Upper lobe of right lung (tissue), 1 donor: Measurements from ENCODE around the gene ADAMTS14. TPM values are rescaled to one million over a fixed set of nuclear protein-coding genes. Genes with fewer than 3 reads are reported as not detected.
"Not testable (repeated sequence)": the region's sequence is repeated elsewhere in the genome, so short reads cannot be mapped to it uniquely, and the experiment has no call there.

Experiments
- ATAC-seq: fragments of 200-7000 bp; cut with Tn5 transposase; one replicate; pipeline ENCODE4 v1.9.1; 2020; ENCODE audit warnings: mild to moderate bottlenecking, moderate library complexity
- DNase-seq: peaks from one replicate; pipeline ENCODE4 v3.0.0-alpha.2; 2020
- H3K27ac ChIP-seq: fragments of 200-600 bp; one replicate; pipeline ENCODE4 v1.8.0; 2022
- H3K27me3 ChIP-seq: fragments of 200-600 bp; one replicate; pipeline ENCODE4 v1.8.0; 2022; ENCODE audit warnings: mild to moderate bottlenecking
- H3K36me3 ChIP-seq: fragments of 200-600 bp; one replicate; pipeline ENCODE4 v1.8.0; 2022
- H3K4me1 ChIP-seq: fragments of 200-600 bp; one replicate; pipeline ENCODE4 v1.8.0; 2022
- H3K4me3 ChIP-seq: fragments of 200-600 bp; one replicate; pipeline ENCODE4 v1.8.0; 2022; ENCODE audit warnings: mild to moderate bottlenecking
- H3K9me3 ChIP-seq: fragments of 200-600 bp; one replicate; pipeline ENCODE4 v1.8.0; 2022
- intact Hi-C: fragments of 100-400 bp; cut with DNase I; formaldehyde crosslinking; loops from one replicate; pipeline ENCODE4 v1.11.0; 2022
- total RNA-seq: library from RNA; stranded (reverse); fragmentation: NEBNext Ultra II Directional; extraction: Animal tissue kit (Norgen Biotek cat#: 25700); gene quantifications from one replicate; pipeline ENCODE4 v1.2.1, GENCODE V29; 2021
- TF ChIP-seq, protein P1 (sequence below): fragments of 200-600 bp; IDR thresholded peaks from one replicate; pipeline ENCODE4 v1.8.0; 2022; ENCODE audit warnings: antibody characterized with exemption
- donor health status: DM: no; HTN: yes; CAD: no; lungs with severe emphysema.

Gene ADAMTS14
- total RNA-seq, 1 donor from 2014 or later: 0.55 TPM

DNA sequence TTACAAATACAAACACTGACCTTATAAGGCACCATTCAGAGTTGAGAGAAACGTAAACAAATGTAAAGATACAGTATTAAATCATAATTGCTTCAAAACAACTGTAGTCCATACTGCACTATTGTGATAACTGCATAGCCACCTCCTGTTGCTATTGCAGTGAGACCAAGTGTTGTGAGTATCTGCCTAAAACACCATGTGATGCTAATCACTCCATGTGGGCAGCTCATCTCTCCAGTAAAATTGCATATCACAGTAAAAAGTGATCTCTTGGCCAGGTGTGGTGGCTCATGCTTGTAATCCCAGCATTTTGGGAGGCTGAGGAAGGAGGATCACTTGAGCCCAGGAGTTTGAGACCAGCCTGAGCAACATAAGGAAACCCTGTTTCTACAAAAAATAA, 43.0 kb upstream of the ADAMTS14 start:
- no peak overlapping the region for H3K27ac ChIP-seq
- ATAC-seq (no peak), DNase-seq (no peak)
- H3K9me3 ChIP-seq: no peaks in the 10 kb centered on the region
- intact Hi-C loops: no loop called here
- no peaks in the 10 kb centered on the region for H3K27me3 ChIP-seq
- H3K4me3 ChIP-seq: no peak overlapping the region
- H3K36me3 ChIP-seq: no peaks in the 10 kb centered on the region
- no peaks in the 10 kb centered on the region for H3K4me1 ChIP-seq
- TF ChIP-seq, protein P1, sequence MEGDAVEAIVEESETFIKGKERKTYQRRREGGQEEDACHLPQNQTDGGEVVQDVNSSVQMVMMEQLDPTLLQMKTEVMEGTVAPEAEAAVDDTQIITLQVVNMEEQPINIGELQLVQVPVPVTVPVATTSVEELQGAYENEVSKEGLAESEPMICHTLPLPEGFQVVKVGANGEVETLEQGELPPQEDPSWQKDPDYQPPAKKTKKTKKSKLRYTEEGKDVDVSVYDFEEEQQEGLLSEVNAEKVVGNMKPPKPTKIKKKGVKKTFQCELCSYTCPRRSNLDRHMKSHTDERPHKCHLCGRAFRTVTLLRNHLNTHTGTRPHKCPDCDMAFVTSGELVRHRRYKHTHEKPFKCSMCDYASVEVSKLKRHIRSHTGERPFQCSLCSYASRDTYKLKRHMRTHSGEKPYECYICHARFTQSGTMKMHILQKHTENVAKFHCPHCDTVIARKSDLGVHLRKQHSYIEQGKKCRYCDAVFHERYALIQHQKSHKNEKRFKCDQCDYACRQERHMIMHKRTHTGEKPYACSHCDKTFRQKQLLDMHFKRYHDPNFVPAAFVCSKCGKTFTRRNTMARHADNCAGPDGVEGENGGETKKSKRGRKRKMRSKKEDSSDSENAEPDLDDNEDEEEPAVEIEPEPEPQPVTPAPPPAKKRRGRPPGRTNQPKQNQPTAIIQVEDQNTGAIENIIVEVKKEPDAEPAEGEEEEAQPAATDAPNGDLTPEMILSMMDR: no peak

DNA sequence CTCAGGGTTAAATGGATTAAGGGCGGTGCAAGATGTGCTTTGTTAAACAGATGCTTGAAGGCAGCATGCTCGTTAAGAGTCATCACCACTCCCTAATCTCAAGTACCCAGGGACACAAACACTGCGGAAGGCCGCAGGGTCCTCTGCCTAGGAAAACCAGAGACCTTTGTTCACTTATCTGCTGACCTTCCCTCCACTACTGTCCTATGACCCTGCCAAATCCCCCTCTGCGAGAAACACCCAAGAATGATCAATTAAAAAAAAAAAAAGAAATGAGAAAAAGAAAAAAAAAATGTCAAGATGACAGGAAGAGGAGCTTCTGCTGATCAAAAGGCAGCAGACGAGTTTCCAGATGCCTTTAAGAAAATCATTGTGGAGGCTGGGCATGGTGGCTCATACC, 40.6 kb upstream of the ADAMTS14 start:
- ATAC-seq, H3K27me3 ChIP-seq, H3K27ac ChIP-seq, intact Hi-C loops, H3K36me3 ChIP-seq, DNase-seq, H3K9me3 ChIP-seq, H3K4me3 ChIP-seq, H3K4me1 ChIP-seq: not testable (repeated sequence)

DNA sequence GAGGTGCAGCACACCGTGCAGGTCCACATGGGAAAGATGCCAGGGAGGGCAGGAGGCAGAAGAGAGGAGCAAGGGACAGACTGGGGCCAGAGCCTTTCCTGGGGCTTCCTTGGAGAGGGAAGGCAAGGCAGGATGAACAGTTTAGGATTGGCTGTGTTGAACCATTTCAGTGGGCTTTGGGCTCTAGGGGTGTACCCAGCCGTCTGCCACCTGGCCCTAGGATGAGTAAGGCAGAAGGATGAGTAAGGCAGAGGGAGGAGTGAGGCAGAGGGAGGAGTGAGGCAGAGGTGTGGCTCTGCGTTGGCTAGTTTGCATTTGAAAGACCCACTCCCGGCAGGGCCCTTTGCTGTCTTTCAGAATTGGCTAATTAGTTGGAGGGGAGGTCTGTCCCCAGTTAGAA, 38.3 kb upstream of the ADAMTS14 start:
- Histone ChIP-seq H3K4me1 (no peaks in the 10 kb centered on the region), H3K36me3 (no peaks in the 10 kb centered on the region), H3K27ac (no peak overlapping the region), H3K27me3 (no peaks in the 10 kb centered on the region), H3K9me3 (no peaks in the 10 kb centered on the region), H3K4me3 (no peak overlapping the region)
- TF ChIP-seq, protein P1: no peak
- intact Hi-C loops: no loop called here
- no peak for ATAC-seq
- DNase-seq: no peak

DNA sequence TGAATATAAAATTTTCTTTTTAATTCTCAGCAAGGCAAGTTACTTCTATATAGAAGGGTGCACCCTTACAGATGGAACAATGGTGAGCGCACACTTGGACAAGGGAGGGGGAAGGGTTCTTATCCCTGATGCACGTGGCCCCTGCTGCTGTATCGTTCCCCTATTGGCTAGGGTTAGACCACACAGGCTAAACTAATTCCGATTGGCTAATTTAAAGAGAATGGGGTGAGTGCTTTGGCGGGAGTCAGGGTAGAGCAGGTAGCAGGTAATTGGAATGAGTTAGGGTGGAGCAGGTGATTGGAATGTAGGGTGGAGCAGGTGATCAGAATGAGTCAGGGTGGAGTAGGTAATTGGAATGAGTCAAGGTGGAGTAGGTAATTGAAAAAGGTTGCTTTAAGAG, 37.8 kb upstream of the ADAMTS14 start:
- H3K4me1 ChIP-seq, DNase-seq, H3K4me3 ChIP-seq, ATAC-seq, H3K36me3 ChIP-seq, H3K9me3 ChIP-seq, intact Hi-C loops, H3K27ac ChIP-seq, H3K27me3 ChIP-seq: not testable (repeated sequence)

DNA sequence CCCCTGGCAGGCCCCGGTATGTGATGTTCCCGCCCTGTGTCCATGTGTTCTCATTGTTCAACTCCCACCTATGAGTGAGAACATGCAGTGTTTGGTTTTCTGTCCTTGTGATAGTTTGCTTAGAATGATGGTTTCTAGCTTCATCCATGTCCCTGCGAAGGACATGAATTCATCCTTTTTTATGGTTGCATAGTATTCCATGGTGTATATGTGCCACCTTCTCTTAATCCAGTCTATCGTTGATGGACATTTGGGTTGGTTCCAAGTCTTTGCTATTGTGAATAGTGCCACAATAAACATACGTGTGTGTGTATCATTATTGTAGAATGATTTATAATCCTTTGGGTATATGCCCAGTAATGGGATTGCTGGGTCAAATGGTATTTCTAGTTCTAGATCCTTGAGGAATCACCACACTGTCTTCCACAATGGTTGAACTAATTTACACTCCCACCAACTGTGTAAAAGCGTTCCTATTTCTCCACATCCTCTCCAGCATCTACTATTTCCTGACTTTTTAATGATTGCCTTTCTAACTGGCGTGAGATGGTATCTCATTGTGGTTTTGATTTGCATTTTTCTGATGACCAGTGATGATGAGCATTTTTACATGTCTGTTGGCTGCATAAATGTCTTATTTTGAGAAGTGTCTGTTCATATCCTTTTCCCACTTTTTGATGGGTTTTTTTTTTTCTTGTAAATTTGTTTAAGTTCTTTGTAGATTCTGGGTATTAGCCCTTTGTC, 32.5 kb upstream of the ADAMTS14 start:
- H3K4me1 ChIP-seq, intact Hi-C loops, H3K9me3 ChIP-seq, H3K27ac ChIP-seq, H3K36me3 ChIP-seq, DNase-seq, ATAC-seq, H3K27me3 ChIP-seq, H3K4me3 ChIP-seq: not testable (repeated sequence)

DNA sequence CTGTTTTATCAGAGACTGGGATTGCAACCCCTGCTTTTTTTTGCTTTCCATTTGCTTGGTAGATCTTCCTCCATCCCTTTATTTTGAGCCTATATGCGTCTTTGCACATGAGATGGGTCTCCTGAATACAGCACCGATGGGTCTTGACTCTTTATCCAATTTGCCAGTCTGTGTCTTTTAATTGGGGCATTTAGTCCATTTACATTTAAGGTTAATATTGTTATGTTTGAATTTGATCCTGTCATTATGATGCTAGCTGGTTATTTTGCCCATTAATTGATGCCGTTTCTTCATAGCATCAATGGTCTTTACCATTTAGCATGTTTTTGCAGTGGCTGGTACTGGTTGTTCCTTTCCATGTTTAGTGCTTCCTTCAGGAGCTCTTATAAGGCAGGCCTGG, 29.0 kb upstream of the ADAMTS14 start:
- H3K27ac ChIP-seq, intact Hi-C loops, DNase-seq, H3K9me3 ChIP-seq, H3K36me3 ChIP-seq, ATAC-seq, H3K4me1 ChIP-seq, H3K27me3 ChIP-seq, H3K4me3 ChIP-seq: not testable (repeated sequence)

DNA sequence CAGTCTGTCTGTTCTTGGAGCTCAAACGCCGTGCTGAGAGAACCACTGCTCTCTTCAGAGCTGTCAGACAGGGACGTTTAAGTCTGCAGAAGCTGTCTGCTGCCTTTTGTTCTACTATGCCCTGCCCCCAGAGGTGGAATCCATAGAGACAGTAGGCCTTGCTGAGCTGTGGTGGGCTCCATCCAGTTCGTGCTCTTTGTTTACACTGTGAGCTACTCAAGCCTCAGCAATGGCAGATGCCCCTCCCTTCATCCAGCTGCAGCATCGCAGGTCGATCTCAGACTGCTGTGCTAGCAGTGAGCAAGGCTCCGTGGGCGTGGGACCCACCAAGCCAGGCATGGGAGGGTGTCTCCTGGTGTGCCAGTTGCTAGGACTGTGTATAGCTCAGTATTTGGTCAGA, 27.3 kb upstream of the ADAMTS14 start:
- H3K27me3 ChIP-seq, intact Hi-C loops, H3K9me3 ChIP-seq, H3K4me3 ChIP-seq, H3K27ac ChIP-seq, H3K36me3 ChIP-seq, DNase-seq, H3K4me1 ChIP-seq, ATAC-seq: not testable (repeated sequence)

DNA sequence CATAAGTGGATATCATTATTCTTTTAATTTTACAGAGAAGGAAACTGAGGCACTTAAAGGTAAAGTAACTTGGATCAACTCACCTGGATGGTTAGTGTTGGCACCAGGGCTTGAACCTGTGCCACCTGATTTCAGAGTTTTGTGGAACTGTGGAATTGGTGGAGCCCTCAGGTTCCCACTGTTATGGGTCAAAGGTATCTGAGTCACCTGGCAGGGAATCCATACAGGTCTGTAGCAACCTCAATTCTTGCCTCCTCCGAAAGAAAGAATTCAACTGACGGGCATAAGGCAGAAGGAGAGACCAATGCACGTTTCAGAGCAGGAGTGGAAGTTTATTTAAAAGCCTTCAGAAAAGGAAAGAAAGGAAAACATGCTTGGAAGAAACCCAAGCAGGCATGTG, 25.2 kb upstream of the ADAMTS14 start:
- Histone ChIP-seq H3K4me1 (no peaks in the 10 kb centered on the region), H3K27me3 (no peaks in the 10 kb centered on the region), H3K27ac (no peak overlapping the region), H3K4me3 (no peak overlapping the region), H3K36me3 (no peaks in the 10 kb centered on the region), H3K9me3 (no peaks in the 10 kb centered on the region)
- TF ChIP-seq, protein P1: no peak
- no peak for DNase-seq
- intact Hi-C loops: no loop called here
- no peak for ATAC-seq
